CD4-positive, alpha-beta T cell treated with Interleukin-17A for 1 hour (primary cell): ENCODE results near the gene CLK3.
"Not testable (repeated sequence)": the region's sequence is repeated elsewhere in the genome, so short reads cannot be mapped to it uniquely, and the experiment has no call there.

ENCODE experiments used
- DNase-seq: peaks from one replicate; pipeline ENCODE4 v3.0.0-alpha.2; 2020

CLK3 gene

DNA sequence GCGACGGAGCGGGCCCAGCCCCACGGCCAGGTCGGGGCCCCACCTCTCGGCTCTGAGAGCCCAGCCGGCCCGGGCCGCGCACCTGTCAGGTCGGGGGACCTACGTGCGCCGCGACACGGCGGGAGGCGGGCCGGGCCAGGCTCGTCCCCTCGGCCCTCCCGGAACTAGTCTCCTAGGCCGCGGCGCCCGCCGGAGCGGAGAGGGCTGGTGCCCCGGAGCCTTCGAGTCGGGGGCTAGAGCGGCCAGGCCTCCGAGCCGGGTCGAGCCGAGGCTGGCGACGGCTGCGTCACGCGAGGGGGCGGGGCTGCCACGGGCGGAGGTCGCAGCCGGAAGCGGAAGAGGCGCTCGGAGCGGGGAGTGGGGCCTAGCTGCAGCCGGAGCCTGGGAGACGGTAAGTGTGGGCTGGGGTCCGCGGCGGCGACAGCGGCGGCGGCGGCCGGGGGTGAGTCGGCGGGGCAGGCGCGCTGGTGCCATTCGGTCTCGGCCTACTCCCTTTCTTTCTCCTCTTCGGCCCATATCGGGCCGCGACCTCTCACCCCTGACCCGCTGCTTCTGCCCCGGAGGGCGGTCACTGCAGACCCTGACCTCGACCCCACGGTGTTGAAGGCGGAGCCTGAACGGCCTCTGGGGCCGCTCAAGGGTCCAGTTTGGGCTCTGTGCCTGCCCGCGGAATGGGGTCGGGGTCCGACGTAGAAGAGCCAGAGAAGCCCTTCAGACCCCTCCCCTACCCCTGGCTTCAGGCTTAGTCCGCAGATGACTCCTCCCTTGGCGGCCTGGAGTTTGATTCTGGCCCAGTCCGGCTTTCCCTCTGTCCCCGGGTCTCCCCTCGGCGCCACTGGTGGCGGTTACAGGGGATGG is at the start of gene CLK3:
TSS of gene CLK3 (plus strand) at position 329 of the 858 bp plus-strand sequence. CDS start 3,361 bp downstream, outside the sequence.
- DNase-seq = peak; percentile 95

DNA sequence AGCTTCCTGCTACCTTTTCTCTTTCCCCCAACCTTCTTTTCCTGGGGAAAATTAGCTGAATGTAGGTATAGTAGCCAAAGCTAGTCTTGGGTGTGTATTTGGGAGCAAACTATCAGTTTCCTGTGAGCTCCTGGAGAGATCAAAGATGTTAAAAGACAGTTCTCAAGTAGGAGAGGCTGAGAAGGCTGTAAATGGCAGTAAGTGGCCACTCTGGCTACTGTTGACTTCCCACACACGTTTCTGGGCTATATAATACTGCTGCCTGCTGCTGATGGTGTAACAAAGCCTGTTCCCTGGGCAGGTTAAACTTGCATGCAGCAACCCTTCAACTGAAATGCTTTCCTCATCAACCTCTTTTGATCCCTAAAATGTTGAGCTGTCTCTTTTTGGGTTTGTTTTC is 47.0 kb upstream of the CLK3 start:
- DNase-seq = no peak

DNA sequence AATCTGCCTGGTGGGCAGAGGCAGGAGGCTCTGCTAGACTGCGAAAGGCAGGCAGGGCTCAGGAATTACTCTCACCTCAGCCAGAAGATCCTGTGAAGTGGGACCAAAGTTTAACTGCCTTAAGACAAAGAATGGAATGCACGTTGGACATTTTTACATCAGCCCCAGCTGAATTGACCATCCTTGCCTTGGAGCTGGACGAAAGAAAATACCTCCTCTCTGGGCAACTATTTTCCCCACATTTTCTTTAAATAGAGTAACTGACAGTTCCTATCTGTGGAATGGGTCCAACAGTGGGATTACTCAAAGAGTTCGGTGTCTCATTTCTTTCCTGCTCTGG is 45.9 kb upstream of the CLK3 start:
- no peak for DNase-seq

DNA sequence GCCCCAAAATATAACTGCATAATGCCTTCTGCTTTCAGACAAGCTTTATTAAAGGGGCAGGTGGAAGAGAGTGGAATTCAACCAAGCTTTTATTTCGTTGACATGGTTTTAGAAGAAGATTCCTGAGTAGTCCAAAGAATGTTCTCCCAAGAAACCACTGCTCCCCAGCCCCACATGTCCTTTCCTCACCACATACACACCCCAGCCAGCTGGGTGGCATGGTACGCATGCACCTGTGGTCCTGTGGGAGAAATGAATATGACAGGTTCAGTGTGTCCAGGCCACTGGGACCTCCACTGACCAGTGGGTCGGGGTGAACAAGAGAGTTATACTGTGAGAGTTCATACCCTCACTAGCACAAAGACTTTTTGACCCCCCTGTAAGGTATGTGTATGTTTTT is 44.4 kb upstream of the CLK3 start:
- no peak for DNase-seq

DNA sequence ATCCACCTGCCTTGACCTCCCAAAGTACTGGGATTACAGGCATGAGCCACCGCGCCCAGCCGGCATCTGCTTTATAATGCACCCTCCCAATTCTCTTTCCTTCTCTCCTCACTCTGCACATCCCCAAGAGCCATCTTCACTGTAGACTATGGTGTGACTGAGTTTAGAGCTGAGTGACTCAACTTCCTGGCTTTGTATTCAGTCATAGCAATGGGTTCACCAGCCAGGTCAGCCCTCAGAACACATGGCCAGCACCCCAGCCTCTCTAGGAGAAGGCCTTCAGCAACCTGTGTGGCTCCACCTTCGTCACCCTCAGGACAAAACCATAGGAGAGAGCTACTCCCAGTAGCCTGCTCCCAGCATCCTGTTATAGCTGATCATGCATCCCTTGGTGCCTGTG is 41.6 kb upstream of the CLK3 start:
- DNase-seq = no peak

DNA sequence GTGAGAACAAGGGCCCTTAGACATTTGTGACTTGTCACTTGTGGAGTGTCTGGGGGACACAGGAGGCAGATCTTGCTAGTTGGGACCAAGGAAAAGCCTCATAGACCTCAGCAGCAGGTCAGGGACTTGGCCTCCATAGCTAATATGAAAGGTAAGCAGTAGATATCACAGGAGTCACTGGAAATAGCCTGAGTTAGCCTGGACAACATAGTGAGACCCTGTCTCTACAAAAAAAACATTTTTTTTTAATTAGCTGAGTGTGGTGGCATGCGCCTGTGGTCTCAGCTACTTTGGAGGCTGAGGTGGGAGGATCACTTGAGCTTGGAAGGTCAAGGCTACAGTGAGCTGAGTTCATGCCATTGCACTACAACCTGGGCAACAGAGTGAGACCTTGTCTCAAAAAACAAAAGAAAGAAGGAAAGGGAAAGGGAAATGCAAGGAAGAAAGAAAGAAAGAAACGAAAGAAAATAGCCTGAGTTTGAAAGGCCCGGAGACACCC is 37.1 kb upstream of the CLK3 start:
- DNase-seq = no peak

DNA sequence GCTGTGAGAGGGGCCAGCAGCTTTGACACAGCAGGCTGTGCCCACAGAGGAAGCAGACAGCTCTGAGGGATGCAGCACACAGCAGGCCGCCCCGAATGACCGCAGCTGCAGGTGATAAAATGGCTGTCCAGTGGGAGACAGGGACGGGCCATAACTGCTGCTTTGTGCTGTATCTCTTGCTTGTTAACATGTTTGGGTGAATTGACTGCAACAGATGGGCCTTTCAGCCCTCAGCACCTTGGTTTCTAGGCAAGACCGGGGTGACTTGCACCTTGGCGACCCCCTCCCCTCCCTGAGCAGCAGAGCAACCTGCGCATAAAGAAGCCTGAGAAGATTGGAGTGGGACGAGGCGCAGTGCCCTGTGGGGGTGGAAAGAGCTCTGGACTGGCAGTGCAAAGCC is 36.6 kb upstream of the CLK3 start:
- no peak for DNase-seq

DNA sequence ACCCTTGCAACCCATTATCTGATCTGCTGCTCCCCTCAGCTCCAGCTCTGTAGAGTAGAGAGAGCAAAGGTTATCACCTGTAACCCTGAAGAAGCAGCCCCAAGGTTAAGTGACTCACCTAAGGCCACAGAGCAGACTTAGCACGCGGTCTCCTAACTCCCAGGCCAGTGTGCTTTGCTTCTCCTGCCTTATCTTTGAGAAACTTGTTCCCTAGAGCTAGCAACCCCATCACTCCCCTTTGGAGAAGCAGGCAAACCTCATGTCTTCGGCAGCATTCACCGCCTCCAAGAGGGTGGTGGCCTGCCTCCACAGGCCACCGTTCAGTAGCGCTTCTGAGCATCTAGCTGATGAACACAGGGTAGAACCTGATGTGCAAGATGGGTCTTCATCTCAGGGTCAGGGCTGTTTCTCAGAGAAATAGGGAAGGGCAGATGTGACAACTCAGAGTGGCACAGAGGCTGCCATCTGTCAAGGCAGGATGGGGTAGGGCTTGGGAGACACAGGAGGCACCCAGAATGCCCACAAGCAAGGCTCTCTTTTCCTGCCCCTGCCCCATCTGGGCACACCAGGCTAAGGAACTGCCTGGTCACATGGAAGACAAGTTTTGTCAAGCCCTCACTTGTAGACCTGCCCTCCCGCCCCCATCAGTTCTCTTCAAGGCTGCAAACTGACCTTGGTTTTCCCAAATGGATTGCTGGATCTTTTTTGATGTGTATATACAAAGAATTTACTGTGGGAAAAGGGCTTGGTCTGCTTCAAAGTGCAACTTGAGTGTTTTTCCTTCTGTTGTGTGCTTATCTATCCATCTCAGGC is 34.9 kb upstream of the CLK3 start:
- no peak for DNase-seq

DNA sequence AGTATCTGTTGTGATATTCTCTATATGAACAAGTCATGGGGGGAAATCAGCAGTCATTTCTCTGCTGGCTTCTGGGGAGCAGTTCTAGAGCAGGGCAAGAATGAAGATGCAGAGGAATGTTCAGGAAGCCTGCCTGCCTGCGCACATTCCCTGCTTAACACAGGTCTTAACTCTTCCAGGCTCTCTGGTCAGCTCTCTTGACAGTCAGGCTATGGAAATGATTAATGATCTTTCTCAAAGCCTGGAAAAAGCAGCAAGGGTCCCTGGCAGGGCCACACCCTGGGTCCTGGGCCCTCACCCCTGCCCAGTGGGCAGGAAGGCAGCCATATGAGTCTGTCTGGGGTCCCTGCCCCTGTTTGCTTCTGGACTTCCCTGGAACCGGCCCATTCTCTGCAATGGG is 31.4 kb upstream of the CLK3 start:
- no peak for DNase-seq

DNA sequence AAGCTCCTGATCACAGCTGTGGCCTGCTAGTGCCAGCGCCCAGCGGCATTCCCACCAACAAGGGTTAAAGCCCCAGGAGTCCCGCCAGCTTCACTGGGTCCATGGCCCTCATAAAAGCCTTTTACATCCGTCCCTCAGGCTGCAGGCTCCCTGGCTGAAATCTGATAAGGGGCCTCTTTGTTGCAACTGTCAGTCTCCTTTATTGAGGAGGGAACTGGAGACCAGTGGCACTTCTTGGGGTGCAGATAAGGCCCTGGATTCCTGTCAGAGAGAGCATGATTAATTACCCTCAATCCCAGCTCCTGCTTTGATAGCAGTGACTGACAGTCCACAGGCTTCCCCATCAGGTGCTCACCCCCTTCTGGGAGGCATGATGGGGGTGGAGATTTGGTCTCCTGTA is 30.9 kb upstream of the CLK3 start:
- DNase-seq = no peak

DNA sequence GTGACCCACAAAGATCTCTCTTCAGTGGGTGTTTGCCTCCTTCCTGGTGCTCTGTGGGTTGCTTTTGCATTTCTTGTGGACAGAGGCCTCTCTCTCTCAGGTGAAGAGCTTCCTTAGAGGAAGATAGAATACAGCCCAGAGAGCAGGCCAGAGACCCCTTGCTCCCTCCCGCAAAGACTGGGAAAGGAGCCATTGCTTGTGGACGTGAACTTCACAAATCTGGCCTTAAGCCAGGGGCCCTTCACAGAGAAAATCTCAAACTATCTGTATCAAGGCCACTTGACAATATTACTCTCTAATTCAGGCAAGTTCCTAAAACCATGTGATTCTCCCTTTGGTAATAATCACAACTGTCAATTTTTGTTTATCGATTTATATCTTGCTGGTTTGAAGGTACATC is 30.4 kb upstream of the CLK3 start:
- no peak for DNase-seq

DNA sequence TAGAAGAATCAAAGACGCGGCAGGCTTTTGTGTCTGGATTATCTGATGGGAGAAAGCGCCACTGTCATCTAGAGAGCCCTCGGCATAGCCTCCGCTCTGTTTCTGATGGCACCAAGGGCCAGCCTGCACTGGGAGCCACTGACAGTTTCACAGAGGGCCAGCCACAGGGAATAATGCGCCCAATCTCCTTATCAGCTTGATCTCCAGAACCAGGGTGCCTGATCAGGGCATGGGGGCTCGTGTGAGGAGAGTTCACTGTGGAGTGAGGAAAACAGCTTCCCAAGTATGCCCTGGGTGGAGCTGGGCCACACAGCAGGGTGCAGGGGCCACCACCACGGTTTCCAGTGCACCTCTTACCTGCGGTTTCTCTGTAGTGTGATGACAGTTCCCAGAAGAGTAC is 29.8 kb upstream of the CLK3 start:
- DNase-seq = no peak

DNA sequence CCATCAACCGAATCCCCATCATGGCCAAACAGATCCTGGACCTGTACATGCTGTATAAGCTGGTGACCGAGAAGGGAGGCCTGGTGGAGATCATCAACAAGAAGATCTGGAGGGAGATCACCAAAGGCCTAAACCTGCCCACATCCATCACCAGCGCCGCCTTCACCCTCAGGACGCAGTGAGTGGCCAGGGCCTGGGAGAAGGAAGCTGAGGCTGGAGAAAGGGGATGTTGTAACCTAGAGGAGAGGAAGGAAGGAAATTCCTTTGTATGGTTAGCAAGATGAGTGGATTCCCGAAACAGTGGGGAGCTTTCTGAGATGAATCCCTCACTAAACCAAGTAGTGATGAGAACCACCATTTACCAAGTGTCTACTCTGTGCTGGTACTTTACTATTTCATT is 25.8 kb upstream of the CLK3 start:
- DNase-seq = no peak

DNA sequence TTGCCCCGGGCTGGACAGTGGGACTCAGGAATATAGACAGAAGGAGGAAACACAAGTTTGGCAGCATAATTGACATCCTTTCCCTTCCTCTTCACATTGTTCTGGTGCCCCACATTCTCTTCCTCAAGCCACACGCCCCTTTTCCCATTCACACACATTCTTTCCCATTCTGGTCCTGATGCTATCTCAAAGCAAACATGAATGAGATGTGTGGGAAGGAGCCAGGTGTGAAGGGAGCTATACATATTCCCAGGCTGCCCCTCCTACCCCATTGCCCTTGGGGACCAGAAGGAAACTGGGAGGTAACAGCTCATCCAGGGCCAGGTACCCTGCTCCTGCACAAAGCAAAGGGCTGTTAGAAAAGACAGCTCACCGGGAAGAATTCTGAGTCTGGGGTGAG is 23.4 kb upstream of the CLK3 start:
- no peak for DNase-seq

DNA sequence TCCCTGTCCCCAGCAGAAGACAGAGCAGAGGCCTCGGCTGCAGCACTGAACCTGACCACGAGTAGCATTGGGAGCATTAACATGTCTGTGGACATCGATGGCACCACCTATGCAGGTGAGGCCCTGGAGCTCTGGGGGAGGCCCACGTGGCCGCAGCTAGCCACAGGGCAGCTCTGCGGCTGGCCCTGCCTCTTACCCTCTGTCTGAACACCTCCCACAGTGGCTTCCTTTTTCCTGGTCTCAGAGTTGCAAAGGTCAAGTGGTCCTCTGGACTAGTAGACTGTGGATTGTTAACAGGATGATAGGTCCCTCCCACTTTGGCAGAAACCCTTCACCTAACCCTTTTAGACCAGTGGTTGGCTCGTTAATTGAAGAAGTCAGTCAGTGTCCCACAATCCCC is 22.5 kb upstream of the CLK3 start:
- no peak for DNase-seq

DNA sequence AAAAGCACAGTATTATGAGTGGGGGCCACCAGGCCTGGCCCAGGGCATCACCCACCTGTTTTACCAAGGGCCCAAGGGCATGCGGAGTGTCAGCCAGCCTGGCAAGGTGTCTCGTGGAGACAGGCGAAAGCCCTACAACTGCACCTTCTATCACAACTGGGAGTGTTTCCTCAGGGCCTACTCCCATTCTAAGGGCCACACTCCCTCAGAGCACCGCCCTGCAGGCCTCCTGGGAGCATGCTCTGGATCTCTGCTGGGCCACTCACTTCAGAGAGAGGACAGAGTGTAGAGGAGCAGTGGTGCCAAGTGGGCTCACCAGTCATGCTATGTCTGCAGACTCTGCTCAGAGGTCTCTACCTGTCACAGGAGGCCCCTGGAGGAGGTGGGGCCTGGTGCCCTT is 21.2 kb upstream of the CLK3 start:
- DNase-seq = no peak

DNA sequence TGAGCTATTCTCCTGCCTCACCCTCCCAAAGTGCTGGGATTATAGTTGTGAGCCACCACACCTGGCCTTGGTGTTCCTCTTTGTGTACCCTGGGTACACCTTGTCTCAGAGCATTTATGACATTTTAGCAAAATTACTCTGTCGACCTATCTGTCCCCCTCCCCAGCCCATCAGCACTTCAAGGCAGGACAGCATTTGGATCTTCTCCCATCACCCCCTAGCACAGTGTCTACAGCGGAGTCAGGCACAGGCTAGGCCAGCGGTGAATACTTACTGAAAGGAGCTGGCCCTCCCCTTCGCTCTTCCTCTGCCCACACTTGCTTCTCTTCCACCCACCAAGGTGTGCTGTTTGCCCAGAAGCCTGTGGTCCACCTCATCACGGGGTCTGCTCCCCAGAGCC is 20.4 kb upstream of the CLK3 start:
- no peak for DNase-seq

DNA sequence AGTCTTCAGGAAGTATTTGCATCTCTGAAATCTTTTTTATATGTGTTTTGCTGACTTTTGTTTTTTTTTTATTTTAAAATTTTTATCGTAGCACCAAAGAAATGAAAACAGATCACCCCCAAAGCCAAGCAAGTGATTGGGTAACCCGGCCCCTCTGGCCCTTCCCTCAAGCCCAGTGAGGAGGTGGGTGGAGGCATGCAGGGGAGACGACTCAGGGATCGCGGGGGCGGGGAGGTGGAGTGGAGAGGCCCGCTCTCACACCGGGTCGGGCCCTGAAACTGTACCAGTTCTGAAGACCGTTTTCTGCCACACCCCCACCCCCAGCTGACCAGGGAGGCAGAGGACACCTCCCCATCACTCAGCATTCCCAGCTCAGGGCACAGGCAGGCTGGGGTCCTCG is 18.9 kb upstream of the CLK3 start:
- not testable (repeated sequence) for DNase-seq

DNA sequence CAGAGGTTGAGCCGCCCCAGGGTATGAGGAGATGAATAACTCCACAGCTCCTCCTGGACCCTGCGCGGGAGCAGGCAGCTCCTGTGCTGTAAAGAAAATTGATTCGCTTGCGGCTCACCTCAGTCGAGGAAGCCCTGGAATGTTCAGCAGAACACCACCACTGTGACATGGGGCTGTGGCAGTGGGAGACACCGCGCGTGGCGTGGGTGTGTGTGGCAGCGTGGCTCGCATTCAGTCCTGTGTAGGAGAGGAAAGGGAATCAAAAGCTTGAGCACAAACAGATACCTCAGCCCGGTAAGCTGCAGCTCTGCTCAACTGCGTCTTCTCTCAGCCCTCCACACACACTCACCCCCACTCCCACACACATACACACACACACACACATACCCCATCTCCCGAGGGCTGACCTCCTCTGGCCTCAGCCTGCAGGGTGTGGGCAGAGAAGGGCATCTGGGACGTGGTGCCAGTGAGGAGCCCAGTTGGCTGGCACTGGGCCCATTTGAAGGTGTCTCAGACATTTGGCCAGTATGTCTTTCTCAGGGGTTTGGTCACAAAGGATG is 18.4 kb upstream of the CLK3 start:
- not testable (repeated sequence) for DNase-seq

DNA sequence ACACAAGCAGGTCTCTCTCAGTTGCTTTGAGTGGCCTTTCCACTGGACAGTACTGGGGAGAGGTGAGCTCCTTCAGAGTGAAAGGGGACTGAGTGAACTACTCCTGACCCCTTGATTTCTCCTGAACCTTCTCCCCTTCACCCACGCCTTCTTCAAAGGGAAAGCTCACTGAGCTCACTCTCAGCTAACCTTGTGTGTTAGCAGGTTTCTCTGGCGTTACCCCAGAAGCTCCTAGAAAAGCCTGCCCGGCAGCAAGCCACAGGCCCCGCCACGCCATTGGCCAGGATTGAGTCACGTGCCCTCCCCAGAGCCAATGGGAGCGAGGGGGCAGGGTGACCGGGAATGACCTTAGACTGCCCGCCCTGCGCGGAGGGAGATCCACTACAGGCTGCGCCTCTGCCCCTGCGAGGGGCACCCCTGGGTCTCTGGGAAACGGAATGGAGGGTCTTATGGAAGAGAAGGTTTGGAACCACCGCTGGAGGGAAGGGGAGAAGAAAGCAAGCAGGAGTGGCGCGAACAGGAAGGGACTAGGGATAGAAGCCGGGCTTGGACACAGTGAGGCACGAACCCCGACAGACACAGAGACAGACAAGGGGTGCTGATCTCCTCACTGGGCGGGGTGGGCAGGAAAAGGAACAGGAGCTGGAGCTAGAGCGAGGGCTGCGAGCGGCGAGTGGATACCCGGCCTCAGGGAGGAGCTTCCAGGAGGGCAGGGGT is 17.4 kb upstream of the CLK3 start:
- peak; percentile 91 for DNase-seq

DNA sequence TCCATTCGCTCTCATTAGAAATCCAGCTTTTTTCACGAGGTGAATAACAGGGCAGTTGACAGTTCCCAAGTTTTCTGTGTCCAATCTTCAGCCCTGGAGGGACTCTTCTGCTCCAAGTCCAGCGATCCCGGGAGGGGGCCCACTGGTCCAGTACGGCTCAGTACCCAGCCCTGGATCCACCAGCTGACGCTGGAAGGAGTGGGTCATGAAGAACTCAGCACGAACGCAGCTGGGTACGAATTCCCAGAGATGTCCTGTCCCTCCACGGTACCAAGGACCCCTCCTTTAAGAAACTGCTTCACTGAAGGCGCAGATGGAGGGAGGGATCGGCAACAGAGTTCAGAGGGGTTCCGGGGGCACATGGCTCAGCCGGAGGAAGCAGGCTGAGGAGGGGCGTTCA is 16.5 kb upstream of the CLK3 start:
- DNase-seq = no peak

DNA sequence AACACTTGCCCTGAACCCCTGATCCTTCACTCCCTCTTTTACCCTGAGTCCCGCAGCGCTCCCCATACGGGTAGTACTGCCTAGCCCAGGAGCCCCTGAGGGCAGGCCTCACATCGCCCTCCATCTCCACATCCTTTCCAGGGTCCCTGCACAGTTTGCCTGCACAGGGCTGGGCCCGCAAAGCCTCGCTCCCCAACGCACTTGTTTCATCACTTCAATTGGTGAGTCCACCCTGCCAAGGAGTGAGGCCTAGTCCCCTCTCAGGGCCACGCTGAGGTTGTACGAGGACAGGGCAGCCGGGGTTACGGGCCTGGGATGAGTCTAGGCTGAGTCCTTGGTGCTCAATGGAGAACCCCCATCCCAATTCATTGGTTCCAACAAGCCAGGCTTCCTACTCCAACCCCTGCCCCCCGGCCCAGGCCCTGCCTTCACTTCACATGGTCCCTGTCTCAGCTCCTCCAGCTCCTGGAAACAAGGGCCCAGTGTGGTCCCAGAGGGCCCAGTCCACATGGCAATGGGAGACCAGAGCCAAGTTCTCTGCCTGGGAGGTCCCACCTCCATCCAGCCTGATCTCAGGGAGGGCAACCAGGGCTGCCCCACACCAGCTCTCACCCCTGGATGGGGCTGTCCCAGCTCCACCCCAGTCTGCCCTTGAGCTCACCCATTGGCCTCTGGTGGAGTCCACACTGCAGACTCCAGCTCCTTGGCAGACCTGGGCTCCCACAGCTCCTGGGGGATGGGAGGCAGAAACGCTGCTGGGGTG is 12.4 kb upstream of the CLK3 start:
- DNase-seq = no peak
